ENCODE data around the gene ARHGDIB. TPM values are rescaled to one million over a fixed set of nuclear protein-coding genes. Genes with fewer than 3 reads are reported as not detected.

The ARHGDIB gene
- total and polyA plus RNA-seq, 2 of the 4 experiments (the other 2 are of a cell fraction): 24.9 to 30.7 TPM

GRCh38 chr12:14999695-15000365 lies 38.4 kb upstream of the ARHGDIB start:
- 44% methylated on average over 1 of the region's 2 CpGs; no CpG with 5 or more reads in 1 of the 2 experiments for WGBS, 2 experiments (ENCODE audit: extremely low coverage in 2 of 2, insufficient read length in 1 of 2)
- Histone ChIP-seq H4K20me1 (ENCODE audit: insufficient read depth, low read length) (no peaks in the 10 kb centered on the region), H2BK120ac (ENCODE audit: low read depth, low read length) (no peak overlapping the region), H3K56ac (ENCODE audit: extremely low read depth, insufficient read depth, low read length) (no peak overlapping the region), H2BK15ac (ENCODE audit: low read depth, low read length) (no peak overlapping the region), H3K4me2 (ENCODE audit: low read depth, low read length) (no peak overlapping the region), H4K8ac (ENCODE audit: low read depth in 2 of 2, low read length in 2 of 2) (no peak overlapping the region), H2AFZ (replicated peaks; ENCODE audit: low read length, poor library complexity) (no peak overlapping the region), H3K23ac (ENCODE audit: low read depth, low read length) (no peak overlapping the region), H2AK9ac (replicated peaks; ENCODE audit: low read depth, low read length, poor library complexity) (no peak overlapping the region), H3K4ac (ENCODE audit: low read depth, low read length) (no peak overlapping the region), H4K5ac (ENCODE audit: low read depth, low read length) (no peak overlapping the region), H3K79me1 (ENCODE audit: low read depth in 1 of 2, low read length in 2 of 2) (no peaks in the 10 kb centered on the region), H3K9me3 (ENCODE audit: control insufficient read depth, insufficient read depth, low read length) (no peaks in the 10 kb centered on the region), H2BK5ac (ENCODE audit: low read depth, low read length, poor library complexity, severe bottlenecking) (no peak overlapping the region), H3K4me3 (ENCODE audit: insufficient read depth, low read depth, low read length) (no peak overlapping the region), H3K27ac (ENCODE audit: insufficient read depth, low read length) (no peak overlapping the region), H3K9me1 (ENCODE audit: insufficient read depth, low read length) (peaks cover 3% of the 10 kb centered on the region; the same call in 1 of the 2 replicates), H3K36me3 (ENCODE audit: control insufficient read depth, insufficient read depth, low read length) (no peaks in the 10 kb centered on the region), H3K4me1 (ENCODE audit: control insufficient read depth, insufficient read depth, low read length) (peaks cover 3% of the 10 kb centered on the region), H4K91ac (ENCODE audit: insufficient read depth, low read depth, low read length) (no peak overlapping the region), H3K27me3 (ENCODE audit: control insufficient read depth, insufficient read depth, low read length) (peaks cover 8% of the 10 kb centered on the region), H2AK5ac (ENCODE audit: low read depth, low read length) (no peak overlapping the region), H2BK20ac (ENCODE audit: low read depth, low read length) (no peak overlapping the region), H3K14ac (replicated peaks; ENCODE audit: low read depth, low read length) (no peak overlapping the region), H3K9ac (ENCODE audit: low read depth, low read length) (no peak overlapping the region), H3K18ac (ENCODE audit: low read depth, low read length) (no peak overlapping the region)
- dilution Hi-C loops (cut with HindIII; ENCODE audit: low sequenced_read_pairs, unreplicated experiment): no loop called here
- ATAC-seq (ENCODE audit: low read depth) (no peak), DNase-seq (no peak)
- ChIA-PET CTCF (interaction anchor here (1.3 kb wide), 1 partner anchor 221 kb away, joined by 4 read pairs; the partner anchor contains the start of gene RERG), POLR2A (ENCODE audit: unreplicated experiment) (no interaction called here)
- intact Hi-C loops (cut with micrococcal nuclease): loop anchor here (2.0 to 10.0 kb wide), 2 partner anchors 221 to 525 kb away; partner anchors contain the start of gene RERG
- no peak for TF ChIP-seq CHD1 (IDR thresholded peaks at IDR 0.05; ENCODE audit: low read depth, low read length)
- in situ Hi-C loops (cut with MboI; ENCODE audit: low sequenced_read_pairs): loop anchor here (5.0 to 25.0 kb wide), 2 partner anchors 158 to 763 kb away; partner anchors contain the start of gene ART4
- no TSS peak for BruUV-seq (replicated peaks)
